ENCODE data around the gene GALNTL6.
"Not testable (repeated sequence)": the region's sequence is repeated elsewhere in the genome, so short reads cannot be mapped to it uniquely, and the experiment has no call there.

Gene GALNTL6

DNA sequence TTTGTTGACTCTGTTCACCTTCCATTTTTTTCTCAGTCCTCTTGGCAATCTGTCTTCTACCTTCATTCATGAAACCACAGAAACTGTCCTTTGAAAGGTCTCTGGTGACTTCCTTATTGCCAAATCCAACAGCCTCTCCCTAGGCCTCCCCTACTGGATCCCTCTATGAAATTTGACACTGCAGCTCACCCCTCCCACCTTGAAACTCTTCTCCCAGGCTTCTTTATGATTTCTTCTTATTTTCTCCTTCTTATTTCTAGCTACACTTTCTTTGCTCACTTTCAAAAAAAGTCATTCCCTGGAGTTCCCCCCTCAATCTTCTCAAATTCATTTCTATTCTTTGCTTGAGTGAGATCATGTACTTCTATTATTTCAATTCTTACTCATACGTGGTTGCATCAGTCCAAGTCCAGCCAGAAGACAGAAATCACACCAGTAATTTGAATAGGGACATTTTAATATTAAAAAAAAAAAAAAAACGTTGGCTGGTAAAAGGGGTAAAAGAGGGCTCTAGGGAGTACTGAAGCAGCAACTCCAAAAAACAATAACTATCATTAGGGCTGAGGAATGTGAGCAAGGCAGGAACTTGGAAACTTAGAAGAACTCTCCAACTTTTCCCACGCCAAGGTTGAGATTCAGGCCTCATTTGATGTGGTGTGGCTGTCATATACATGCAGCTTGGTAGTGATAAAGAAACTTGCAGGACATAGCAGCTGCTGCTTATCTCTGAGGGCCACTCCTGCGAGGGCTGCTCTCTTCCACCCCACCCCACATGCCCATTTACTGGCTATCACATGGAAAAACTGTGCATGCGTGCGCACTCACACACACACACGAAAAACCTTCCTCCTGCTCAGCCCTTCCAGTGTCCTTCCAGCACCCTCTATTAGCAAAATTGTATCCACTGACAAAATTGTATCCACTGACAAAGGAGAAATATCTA, 1185.6 kb downstream of the GALNTL6 start:
- peak; percentile 7 to 12 for DNase-seq

DNA sequence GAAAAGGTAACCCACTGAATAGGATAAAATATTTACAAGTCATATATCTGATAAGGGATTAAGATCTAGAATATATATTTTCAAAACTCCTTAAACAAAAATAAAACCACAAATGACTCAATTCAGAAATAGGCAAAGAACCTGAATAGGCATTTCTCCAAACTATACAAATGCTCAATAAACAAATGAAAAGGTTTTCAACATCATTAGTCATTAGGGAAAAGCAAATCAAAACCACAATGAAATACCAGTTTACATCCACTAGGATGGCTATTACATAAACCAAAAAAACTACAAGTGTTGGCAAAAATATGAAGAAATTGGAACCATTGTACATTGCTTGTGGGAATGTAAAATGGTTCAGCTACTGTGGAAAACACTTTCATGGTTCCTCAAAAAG, 1188.4 kb downstream of the GALNTL6 start:
- peak in 1 of 2 donors; percentile 5 for DNase-seq

DNA sequence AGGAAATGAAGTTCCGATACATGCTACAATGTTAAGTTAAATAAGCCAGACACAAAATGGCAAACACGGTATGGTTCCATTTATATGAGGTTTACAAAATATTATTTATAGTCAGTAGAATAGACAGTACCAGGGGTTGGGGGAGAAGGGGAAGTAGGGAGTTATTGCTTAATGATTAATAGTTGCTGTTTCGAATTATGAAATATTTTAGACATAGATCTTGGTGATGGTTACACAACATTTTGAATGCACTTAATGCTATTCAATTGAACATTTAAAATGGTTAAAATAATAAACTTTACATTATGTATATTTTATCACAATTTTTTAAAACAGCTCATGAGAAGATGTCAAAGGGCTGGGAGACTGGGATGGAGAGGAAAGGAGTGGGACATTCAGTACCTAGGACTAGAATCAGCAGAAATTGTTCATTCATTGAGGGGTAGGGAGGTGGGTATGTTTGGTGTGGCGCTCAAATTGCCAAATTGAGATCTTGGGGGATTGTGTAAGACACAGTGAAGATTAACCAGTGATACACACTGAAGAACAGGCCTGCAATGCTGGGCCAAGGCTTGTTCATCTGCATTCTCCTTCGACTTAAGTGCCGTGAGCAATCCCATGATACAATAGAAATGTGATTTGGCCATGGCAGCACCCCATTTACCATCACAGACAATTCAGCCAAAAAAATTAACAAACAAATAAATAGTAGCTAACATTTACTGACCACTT, 1189.8 kb downstream of the GALNTL6 start:
- peak; percentile 20 to 81 for DNase-seq

DNA sequence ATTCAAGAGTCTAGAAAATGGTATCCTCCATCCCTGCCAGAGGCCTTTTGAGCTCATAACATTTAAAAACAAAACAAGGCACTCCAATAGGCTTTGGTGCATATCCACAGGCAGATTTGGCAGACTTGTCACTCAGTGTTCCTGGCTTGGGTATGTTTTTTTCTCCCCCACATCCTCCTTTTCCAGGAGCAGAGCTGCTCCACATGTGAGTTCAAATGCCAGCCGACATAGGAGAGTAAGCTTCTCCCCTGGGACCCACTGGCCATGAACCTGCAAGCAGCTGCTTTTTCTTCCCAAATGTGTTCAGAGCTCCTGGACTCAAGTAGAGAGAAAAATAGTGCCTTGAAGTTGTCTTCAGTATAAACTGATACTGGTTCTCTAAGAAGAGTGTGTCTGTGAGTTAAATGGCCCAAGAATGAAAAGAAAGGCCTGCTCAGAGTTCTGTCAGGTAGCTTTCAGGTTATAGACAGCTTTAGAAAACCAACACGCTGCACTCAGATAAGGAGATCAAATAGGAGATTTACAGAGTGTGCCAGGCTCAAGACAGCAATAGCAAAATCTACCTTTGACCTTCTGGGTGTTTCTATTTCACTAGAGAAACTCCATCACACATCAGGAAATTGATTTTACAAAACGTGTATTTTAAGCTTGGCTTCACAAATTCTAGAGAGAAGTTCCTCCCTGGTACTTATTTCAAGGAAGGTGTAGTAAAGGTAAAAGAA, 1192.9 kb downstream of the GALNTL6 start:
- no peak for DNase-seq

DNA sequence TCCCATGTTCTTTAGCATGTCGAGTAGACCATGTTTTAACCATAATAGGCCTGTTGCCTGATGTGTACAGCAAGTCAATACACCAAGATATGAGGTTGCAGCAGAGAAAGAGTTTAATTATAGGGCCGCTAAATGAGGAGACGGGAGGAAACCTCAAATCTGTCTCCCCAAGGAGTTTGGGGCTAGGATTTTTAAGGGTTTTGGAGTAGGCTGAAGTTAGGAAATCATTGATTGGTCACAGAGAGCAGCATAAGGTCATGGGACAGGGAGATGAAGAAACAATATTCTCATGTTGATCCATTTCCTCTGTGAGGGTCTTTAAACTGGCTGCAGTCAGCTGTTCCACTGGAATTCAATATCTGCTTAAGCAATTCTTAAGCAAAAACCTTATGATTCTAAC, 1195.2 kb downstream of the GALNTL6 start:
- DNase-seq = peak; percentile 15 to 23

DNA sequence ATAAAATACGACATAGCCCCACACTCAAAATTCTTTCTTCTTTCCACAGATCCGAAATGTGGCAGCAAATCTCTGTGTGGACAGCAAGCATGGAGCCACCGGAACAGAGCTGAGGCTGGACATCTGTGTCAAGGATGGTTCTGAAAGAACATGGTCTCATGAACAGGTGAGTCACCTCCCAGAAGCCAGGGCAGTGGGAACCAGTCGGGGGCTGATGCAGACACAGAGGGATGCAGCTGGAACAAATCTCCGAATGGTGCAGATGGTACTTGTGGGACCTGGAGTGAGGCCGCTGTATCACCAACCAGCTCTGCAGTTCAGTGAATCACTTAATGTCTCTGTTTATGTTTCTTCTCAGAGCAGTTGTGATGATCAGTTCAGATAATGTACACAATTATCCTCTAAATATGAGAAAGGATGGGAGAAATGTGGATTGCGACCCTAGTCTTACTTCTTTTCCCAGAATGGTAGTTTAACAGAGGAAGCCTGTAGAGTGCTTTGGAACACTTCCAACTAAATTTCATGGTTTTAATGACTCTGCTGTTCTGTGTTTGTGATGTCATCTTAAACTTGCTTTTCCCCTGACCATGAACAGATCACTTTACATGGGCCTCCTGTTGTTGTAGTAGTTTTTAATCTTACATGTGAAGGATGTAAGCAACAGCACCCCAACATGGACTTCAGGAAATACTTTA, 1196.1 kb downstream of the GALNTL6 start:
- peak in 1 of 2 donors; percentile 13 for DNase-seq

DNA sequence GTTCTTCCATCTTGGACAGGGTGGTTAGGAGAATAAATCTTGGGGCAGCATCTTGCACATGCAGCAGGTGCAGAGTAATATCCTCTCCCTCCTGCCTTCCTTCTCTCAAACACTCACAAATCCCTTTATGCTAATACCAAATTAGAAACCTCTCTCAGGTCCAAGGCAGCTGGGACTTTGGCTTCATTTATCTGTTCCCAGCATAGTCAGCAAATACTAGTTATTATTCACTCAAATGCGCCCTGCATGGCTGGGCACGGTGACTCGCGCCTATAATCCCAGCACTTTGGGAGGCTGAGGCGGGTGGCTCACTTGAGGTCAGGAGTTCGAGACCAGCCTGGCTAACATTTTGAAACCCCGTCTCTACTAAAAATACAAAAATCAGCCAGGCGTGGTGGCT, 1199.4 kb downstream of the GALNTL6 start:
- DNase-seq = no peak

DNA sequence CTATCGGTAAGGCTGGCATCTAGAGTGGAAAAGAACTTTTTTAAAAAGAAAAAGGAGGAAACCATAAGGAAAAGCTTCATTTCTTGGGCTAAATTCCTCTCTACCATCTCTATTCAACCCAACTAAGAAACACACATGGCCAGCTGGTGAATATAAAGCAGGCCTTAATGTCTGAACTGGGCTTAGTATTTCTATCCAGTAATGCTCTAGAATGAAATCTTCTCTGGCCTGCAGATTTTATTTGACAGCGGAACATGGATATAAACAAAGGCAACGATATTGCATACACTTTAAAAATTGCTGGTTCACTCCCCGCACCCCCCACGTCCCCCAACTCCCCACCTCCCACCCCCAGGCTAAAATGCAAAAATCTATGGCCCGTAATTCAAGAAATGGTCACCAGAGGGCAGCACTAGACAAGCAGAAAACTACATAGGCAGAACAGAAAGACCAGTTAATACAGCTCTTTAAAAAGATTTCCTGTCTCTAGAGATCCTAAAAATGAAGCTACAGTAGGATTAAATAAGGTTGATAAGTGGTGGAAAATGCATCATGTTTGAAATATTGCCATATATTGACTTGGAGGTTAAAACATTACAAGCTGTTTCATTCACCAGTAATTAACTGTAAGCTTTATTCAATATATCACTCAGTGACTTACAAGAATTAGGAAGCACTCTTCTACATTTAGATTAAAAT, 1200.2 kb downstream of the GALNTL6 start:
- peak; percentile 42 to 44 for DNase-seq

DNA sequence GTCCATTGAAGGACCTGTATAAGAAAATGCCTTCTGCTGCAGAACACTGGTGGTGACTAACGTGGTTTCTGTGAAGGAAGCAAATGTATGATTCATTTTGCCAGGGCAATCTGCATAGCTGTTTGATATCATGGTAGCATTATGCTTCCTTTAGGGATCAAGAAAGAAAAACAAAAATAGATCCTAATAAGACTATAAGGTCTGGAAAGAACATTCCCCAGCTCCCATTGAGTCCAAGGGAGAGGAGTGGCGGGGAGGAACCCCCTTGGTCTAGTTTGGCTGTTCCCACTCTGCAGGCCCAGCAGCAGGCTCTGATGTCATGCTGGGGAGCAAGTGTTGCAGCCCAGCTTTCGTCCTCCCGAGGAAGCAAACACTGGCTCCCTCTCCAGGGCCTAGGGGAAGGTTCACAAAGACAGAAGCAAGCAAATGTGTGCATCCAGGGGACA, 1200.9 kb downstream of the GALNTL6 start:
- peak; percentile 37 to 68 for DNase-seq

DNA sequence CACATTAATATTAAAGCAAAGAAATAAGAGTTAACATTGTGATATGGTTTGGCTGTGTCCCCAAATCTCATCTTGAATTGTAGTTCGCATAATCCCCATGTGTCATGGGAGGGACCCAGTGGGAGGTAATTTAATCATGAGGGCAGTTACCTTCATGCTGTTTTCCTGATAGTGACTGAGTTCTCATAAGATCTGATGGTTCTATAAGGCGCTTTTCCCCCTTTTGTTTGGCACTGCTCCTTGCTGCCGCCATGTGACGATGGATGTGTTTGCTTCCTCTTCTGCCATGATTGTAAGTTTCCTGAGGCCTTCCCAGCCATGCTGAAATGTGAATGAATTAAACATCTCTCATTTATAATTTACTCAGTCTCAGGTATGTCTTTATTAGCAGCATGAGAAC, 1201.6 kb downstream of the GALNTL6 start:
- DNase-seq = no peak

DNA sequence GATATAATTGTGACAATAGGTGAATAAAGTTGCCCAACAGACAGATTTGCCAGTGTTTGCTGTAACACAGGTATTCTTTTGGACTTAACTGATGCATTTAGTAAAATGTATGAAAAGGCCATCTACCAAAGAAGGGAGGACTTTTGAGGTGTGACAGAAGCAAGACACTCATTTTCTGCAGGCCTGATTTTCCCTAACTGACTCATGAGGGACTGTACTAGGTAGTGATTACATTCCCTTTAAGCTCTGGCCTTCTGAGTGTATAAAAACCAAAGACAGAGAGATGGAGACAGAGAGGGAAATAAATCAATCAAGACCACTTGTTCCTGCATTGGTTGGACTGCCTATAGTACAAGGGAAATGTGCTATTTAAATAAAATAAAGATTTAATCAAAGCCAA, 1204.6 kb downstream of the GALNTL6 start:
- DNase-seq = no peak

DNA sequence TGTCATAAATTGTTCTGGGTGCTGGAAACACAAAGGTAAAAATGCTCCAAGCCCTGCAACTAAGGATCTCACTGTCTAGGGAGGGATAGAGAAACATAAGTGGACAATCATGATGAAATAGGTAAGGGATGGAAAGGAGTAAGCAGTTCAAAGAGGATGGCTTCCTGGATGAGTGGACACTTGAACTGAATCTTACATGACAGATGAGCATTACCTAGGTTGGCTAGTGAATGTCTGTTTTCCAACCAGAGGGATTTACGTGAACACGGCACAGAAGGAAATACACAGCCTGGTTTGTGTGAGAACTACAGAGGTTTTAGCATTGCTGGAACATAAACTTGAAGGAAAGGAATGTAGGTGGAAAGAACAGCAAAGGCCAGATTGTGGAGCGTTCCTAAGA, 1205.2 kb downstream of the GALNTL6 start:
- no peak for DNase-seq

DNA sequence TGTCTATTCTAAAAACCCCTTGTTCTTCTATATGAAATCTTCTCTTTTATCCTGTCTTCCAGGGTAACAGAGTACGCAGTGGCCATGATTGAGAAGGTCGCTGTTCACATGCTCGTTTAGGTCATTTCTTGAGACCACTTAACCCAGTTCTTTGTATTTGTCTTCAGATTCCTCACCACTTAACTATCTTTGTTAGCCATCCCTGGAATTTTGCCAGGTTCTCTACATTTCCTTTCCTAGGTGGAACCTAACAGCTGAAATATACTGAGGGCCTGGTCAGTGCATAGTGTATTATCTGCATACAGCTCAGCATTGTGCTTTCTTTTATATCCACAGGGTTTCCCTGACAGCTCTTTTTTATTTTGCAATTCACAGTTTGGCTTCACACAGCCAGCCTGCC, 1206.5 kb downstream of the GALNTL6 start:
- no peak for DNase-seq

DNA sequence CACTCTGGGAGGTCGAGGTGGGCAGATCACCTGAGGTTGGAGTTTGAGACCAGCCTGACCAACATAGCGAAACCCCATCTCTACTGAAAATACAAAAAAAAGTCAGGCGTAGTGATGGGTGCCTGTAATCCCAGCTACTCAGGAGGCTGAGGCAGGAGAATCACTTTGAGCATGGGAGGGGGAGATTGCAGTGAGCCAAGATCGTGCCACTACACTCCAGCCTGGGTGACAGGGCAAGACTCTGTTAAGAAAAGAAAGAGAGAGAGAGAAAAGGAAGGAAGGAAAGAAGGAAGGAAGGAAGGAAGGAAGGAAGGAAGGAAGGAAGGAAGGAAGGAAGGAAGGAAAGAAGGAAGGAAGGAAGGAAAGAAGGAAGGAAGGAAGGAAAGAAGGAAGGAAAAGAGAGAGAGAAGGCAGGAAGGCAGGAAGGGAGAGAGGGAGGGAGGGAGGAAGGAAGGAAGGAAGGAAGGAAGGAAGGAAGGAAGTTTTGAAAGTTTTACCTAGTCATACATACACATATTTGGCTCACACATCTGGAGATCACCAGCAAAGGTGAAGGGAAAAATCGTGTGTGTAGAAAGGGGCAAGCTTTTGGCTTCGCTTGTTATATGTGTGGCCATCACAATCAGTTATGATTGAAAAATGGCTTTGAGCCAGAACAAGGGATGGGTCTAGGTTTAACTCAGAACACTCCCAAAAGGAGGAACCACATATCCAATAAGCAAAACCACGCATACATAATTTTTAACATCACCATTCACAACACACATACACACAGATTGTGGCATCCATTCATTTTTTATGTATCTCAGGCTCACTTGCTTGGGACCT, 1208.8 kb downstream of the GALNTL6 start:
- not testable (repeated sequence) for DNase-seq

DNA sequence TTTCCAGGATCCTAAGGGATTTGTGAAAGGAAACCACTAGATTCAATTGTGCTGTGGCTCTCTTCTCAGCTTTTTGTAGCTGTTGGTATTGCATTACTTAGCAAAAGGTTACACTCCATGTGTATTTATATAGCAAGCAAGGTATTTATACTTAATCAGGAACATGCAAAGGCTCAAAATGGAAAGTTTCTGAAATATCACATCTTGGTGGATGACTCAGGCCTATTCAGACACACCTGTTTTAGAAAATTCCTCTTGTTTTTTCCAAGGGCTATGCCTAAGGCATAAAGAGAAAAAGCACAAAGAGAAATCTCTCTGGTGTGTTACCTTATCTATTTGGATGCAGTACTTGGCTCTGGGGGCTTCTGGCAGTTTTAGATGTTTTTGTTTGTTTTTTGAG, 1211.0 kb downstream of the GALNTL6 start:
- DNase-seq = no peak

DNA sequence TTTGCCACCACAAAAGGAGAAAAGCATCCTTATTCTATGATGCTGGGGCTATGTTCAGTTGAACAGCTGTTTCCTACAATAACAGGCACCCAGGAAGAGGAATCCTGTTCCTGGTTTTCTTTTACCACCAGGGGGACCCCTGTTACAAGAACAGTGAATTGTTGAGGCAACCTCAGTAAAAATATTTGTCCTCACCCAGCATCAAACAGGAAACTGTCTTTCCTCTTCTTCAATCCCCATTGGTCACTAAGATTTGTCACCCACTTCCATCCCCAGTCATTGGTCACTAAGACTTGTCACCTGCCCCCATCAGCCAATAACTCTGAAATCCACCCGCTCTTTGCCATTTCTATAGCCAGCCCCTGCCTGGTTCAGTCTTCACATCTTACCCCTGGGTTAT, 1211.9 kb downstream of the GALNTL6 start:
- DNase-seq = peak; percentile 77 to 78

DNA sequence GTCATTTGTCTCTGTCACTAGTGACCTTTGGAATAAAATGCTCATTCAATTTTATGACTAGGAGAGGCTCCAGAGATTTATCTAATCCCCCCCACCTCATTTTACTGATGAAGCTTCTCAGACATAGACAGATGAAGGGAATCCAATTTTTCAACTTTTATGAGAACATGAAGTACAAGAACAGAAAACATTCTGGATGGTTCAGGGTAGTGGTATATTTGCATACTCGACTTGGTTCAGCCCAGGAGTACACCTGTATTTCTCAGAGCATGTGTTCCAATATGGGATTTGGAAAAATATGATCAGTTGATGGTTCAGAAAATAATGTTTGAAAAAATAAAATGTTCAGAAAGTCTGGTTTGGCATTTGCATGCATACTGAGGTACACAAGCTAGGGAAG, 1224.0 kb downstream of the GALNTL6 start:
- no peak for DNase-seq

DNA sequence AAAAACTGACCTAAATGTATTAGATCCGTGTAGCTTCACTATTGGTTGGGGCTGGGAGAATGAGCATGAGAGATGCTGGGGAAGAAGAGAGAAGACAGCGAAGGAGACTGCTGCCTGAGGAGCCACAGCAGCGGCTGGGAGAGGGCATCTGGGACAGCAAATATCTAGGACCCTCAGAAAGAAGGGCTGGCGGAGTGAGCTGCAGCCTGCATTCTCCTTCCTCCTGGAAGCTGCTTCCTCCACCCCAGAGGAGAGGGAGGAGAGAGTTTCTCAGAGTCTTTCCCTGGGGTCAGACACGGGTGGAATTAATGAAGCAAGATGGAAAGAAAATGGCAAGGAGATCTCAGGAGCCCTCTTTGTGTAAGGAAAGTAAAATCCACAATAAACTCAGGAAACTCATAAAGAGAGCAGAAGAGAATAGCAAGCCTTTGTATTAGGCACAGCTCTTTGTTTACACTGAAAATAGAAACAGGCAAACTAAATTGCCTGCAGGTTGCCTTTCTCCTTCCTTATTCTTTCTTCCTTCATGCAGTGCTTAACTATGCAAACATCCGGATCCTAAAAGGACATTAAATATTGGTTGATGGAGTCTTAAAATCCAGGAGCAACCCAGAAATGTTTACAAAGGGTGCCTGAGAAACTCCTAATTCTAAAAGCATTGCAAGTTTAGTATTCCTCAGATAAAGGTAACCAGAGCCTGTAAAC, 1225.1 kb downstream of the GALNTL6 start:
- DNase-seq = no peak

DNA sequence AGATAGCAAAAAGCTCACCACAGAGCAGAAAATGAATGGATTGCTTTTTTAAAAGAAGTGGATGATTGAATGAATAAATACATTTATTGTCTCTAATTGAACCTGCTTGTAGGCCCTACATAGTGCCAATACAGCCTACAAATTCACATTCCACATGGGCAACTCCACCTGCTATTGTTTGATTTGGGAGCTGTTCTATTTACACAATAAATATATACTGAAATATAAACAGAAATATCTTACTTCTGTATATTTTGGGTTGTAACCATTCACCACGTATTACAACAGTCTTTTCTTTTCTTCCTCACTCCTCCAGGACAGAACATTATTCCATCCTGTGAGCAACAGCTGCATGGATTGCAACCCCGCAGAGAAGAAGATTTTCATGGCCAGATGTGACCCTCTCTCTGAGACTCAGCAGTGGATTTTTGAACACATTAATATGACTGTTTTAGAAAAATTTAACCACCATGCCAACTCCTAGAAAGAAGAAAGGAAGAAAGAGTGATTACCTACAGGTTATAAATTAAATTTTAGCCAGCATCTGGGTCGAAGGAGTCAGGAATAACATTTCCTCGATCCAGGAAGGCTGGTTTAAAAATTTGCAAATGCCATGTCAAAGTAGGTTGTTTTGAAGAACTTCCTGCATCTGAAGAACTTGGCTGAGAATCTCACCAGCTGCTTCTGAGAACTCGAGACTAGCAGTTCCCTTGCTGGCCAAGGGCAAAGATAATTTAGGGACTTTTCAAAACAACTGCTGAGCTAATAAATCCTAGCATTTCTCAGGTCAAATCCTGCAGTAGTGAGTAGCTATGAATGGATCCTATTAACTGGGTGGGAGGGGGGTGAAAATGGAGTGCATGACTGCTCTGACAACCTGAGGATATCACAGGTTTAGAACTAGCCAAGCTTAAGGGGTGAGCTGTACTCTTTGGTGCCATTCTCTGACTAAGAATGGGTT, 1226.7 kb downstream of the GALNTL6 start:
- peak in 1 of 2 donors; percentile 11 for DNase-seq
